KMS-11 (cell line): Measurements from ENCODE around the gene CATSPERE.

Source experiments
- H2AFZ ChIP-seq: fragments of 200-600 bp; sonication (generic); 2 replicates; pipeline ENCODE4 v1.6.1; 2016; ENCODE audit warnings: antibody characterized with exemption, mixed run types, low read depth
- H3K27ac ChIP-seq: fragments of 200-600 bp; sonication (generic); 2 replicates; pipeline ENCODE4 v1.6.1; 2016; ENCODE audit warnings: mild to moderate bottlenecking, mixed run types
- H3K27me3 ChIP-seq: fragments of 200-600 bp; sonication (generic); 2 replicates; pipeline ENCODE4 v1.6.1; 2017; ENCODE audit warnings: mild to moderate bottlenecking, low read depth, mixed run types, moderate library complexity; ENCODE audit not compliant: insufficient read depth
- H3K36me3 ChIP-seq: fragments of 200-600 bp; sonication (generic); 2 replicates; pipeline ENCODE4 v1.6.1; 2017; ENCODE audit warnings: mild to moderate bottlenecking, mixed run types; ENCODE audit not compliant: insufficient read depth
- H3K4me1 ChIP-seq: fragments of 200-600 bp; sonication (generic); 2 replicates; pipeline ENCODE4 v1.6.1; 2016; ENCODE audit warnings: mild to moderate bottlenecking, low read depth, mixed run types; ENCODE audit not compliant: poor library complexity, severe bottlenecking
- H3K4me2 ChIP-seq: fragments of 200-600 bp; sonication (generic); 2 replicates; pipeline ENCODE4 v1.7.0; 2016; ENCODE audit warnings: mild to moderate bottlenecking, mixed run types
- H3K4me3 ChIP-seq: fragments of 200-600 bp; sonication (generic); IDR thresholded peaks from 2 replicates; pipeline ENCODE4 v1.6.1; 2017; ENCODE audit warnings: low read depth, low read length, mixed read lengths; ENCODE audit not compliant: insufficient read depth
- H3K79me2 ChIP-seq: fragments of 200-600 bp; sonication (generic); 2 replicates; pipeline ENCODE4 v1.6.1; 2016; ENCODE audit warnings: low read depth, mixed run types; ENCODE audit not compliant: insufficient read depth
- H3K9ac ChIP-seq: fragments of 200-600 bp; sonication (generic); 2 replicates; pipeline ENCODE4 v1.6.1; 2016; ENCODE audit warnings: mild to moderate bottlenecking, mixed run types
- H4K20me1 ChIP-seq: fragments of 200-600 bp; sonication (generic); 2 replicates; pipeline ENCODE4 v1.6.1; 2016; ENCODE audit warnings: mild to moderate bottlenecking, mixed run types; ENCODE audit not compliant: insufficient read depth
- TF ChIP-seq, protein P1 (sequence below): fragments of 200-600 bp; sonication (generic); conservative IDR thresholded peaks from 2 replicates; pipeline ENCODE4 v1.6.1; 2017; ENCODE audit warnings: low read depth, mild to moderate bottlenecking, antibody characterized with exemption, low read length, moderate library complexity, mixed read lengths

CATSPERE gene

DNA sequence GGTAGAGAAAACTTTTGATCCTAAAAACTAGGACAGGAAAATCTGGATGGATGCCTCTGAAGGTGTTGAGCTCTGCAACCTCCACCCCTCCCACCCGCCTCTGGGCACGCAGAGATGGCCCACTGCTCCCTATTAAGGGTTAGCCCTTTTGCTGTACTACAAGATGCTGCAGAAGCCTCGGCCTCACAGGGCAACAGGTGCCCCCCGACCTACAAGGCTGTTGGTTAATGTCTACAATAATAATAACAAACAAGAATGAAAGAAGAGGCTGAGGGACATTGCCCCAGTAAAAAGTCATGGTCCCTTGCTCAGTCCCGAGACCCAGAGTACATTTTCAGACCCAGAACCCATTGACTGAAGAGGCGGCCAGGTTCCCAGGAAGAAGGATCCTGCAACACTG lies 184.3 kb downstream of the CATSPERE start:
- H3K9ac ChIP-seq: no peak overlapping the region
- no peaks in the 10 kb centered on the region for H3K79me2 ChIP-seq
- H4K20me1 ChIP-seq: no peaks in the 10 kb centered on the region
- H3K27me3 ChIP-seq: no peaks in the 10 kb centered on the region
- no peaks in the 10 kb centered on the region for H3K4me1 ChIP-seq
- H3K27ac ChIP-seq: no peak overlapping the region
- H3K4me2 ChIP-seq: no peak overlapping the region
- H3K4me3 ChIP-seq: no peak overlapping the region
- no peak overlapping the region for H2AFZ ChIP-seq
- TF ChIP-seq, protein P1, sequence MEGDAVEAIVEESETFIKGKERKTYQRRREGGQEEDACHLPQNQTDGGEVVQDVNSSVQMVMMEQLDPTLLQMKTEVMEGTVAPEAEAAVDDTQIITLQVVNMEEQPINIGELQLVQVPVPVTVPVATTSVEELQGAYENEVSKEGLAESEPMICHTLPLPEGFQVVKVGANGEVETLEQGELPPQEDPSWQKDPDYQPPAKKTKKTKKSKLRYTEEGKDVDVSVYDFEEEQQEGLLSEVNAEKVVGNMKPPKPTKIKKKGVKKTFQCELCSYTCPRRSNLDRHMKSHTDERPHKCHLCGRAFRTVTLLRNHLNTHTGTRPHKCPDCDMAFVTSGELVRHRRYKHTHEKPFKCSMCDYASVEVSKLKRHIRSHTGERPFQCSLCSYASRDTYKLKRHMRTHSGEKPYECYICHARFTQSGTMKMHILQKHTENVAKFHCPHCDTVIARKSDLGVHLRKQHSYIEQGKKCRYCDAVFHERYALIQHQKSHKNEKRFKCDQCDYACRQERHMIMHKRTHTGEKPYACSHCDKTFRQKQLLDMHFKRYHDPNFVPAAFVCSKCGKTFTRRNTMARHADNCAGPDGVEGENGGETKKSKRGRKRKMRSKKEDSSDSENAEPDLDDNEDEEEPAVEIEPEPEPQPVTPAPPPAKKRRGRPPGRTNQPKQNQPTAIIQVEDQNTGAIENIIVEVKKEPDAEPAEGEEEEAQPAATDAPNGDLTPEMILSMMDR: no peak
- no peaks in the 10 kb centered on the region for H3K36me3 ChIP-seq

- Histone ChIP-seq H3K36me3 (no peaks in the 10 kb centered on the region), H3K4me3 (no peak overlapping the region), H3K4me2 (no peak overlapping the region), H3K27me3 (no peaks in the 10 kb centered on the region), H4K20me1 (no peaks in the 10 kb centered on the region), H2AFZ (no peak overlapping the region), H3K4me1 (no peaks in the 10 kb centered on the region), H3K79me2 (no peaks in the 10 kb centered on the region), H3K9ac (no peak overlapping the region), H3K27ac (no peak overlapping the region)
- TF ChIP-seq, protein P1: no peak
Measured at GRCh38 chr1:244645890-244646289, 184.8 kb downstream of the CATSPERE start.

DNA sequence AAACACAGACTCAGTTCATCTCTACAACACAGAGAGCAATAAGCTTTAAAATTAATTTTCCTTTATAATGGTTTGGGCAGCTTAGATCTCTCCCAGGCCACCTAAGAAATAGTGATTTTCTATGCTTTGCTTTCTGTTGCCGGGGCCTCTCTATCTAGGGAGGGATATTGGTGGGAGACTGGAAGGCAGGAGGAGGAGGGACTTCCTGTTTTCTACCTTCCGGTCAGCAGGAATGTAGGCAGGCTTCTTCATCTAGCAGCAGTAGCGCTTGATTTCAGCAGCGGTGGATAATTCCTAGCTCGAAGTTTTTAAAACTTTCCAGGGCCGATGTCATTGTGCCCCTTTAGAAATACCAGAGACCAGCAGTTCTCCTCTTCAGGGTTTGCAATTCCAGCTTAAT lies 186.7 kb downstream of the CATSPERE start:
- H3K4me3 ChIP-seq: no peak overlapping the region
- H3K4me1 ChIP-seq: no peaks in the 10 kb centered on the region
- H3K4me2 ChIP-seq: no peak overlapping the region
- no peaks in the 10 kb centered on the region for H3K79me2 ChIP-seq
- TF ChIP-seq, protein P1: no peak
- H3K27me3 ChIP-seq: no peaks in the 10 kb centered on the region
- H2AFZ ChIP-seq: no peak overlapping the region
- H3K27ac ChIP-seq: no peak overlapping the region
- no peak overlapping the region for H3K9ac ChIP-seq
- H4K20me1 ChIP-seq: no peaks in the 10 kb centered on the region
- H3K36me3 ChIP-seq: no peaks in the 10 kb centered on the region

DNA sequence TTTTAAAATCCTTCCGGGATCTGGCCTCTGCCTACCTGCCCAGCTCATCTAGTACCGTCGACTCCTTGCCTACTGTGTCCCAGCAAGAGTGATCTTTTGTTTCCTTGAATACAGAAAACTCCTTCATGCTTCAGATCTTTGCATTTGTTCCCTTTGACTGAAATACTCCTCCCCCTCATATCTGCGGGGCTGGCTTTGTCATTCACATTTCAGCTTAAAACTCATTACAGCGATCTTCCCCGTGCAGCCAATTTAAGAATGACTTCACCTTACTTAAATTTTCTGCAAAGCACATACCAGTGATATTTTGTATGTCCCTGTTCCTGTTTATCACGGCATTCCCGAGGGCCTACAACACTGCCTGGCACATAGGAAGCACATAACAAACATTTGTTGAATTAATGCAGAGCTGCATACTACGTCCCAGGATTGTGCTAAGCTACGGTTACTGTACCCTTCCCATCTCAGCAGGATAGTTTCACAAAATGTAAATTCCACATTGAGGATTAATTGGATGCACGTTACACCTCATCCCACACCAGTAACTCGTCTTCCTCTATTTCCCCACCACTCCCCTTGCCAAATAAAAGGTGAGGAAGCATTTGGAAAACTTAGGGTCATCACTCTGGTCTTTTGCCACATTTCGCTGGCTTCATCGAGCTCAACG lies 191.0 kb downstream of the CATSPERE start:
- H3K27ac ChIP-seq: peak overlapping the region; percentile 6; the same call in 1 of the 2 replicates
- no peaks in the 10 kb centered on the region for H4K20me1 ChIP-seq
- peak overlapping the region; percentile 63 for H3K4me2 ChIP-seq
- H3K9ac ChIP-seq: peak overlapping the region; percentile 79; the same call in 1 of the 2 replicates
- peak overlapping the region; percentile 67 for H3K4me3 ChIP-seq
- peaks cover 19% of the 10 kb centered on the region for H3K4me1 ChIP-seq
- TF ChIP-seq, protein P1: no peak
- H3K79me2 ChIP-seq: peaks cover 39% of the 10 kb centered on the region
- H3K27me3 ChIP-seq: no peaks in the 10 kb centered on the region
- H2AFZ ChIP-seq: peak overlapping the region; percentile 96
- H3K36me3 ChIP-seq: peaks cover 2% of the 10 kb centered on the region; the same call in 1 of the 2 replicates
